Breast epithelium (tissue), 4 donors: Measurements from ENCODE around the gene ABCB1. TPM values are rescaled to one million over a fixed set of nuclear protein-coding genes. Genes with fewer than 3 reads are reported as not detected.

ENCODE experiments used
- DNase-seq, 2 donors: peaks; one replicate each; pipeline ENCODE4 v3.0.0-alpha.2; 2019; ENCODE audit warnings: low spot score in 2 of 2
- H3K27ac ChIP-seq, 2 donors: fragments of 200-600 bp; sonication (generic) in 1 of 2; one replicate each; pipeline ENCODE4 v1.5.1; 2016 to 2019; ENCODE audit warnings: mild to moderate bottlenecking in 1 of 2
- H3K27me3 ChIP-seq, 2 donors: fragments of 200-600 bp; sonication (generic) in 1 of 2; one replicate each; pipeline versions ENCODE4 v1.5.1 to v1.6.0; 2017 to 2019; ENCODE audit warnings: control low read depth in 1 of 2, mild to moderate bottlenecking in 1 of 2
- H3K36me3 ChIP-seq: fragments of 200-600 bp; one replicate; pipeline ENCODE4 v1.5.1; 2019
- H3K4me1 ChIP-seq, 2 donors: fragments of 200-600 bp; sonication (generic); one replicate each; pipeline ENCODE4 v1.5.1; 2016 to 2019; ENCODE audit warnings: control low read depth in 1 of 2
- H3K4me3 ChIP-seq, 3 donors: fragments of 200-600 bp; sonication (generic); 1 replicate in 2 of 3; 2 replicates in 1 of 3; pipeline ENCODE4 v1.5.1; 2016 to 2019; ENCODE audit warnings: mild to moderate bottlenecking in 3 of 3, moderate library complexity in 2 of 3
- H3K9me3 ChIP-seq, 2 donors: fragments of 200-600 bp; sonication (generic) in 1 of 2; one replicate each; pipeline ENCODE4 v1.5.1; 2016 to 2019; ENCODE audit warnings: control low read depth in 1 of 2
- CTCF ChIP-seq, 3 donors: fragments of 450-650 bp; IDR thresholded peaks; one replicate each; pipeline ENCODE4 v1.5.1; 2016 to 2017; ENCODE audit warnings: antibody characterized with exemption in 3 of 3, mild to moderate bottlenecking in 3 of 3, moderate library complexity in 3 of 3
- POLR2A ChIP-seq: fragments of 450-650 bp; IDR thresholded peaks from one replicate; pipeline ENCODE4 v1.6.1; 2016; ENCODE audit warnings: antibody characterized with exemption, mild to moderate bottlenecking, moderate library complexity
- POLR2AphosphoS5 ChIP-seq, 3 donors: sonication (generic); formaldehyde crosslinking; IDR thresholded peaks; one replicate each; pipeline ENCODE4 v1.6.1; 2017; ENCODE audit warnings: antibody characterized with exemption in 3 of 3
- intact Hi-C: fragments of 100-400 bp; cut with DNase I; formaldehyde crosslinking; loops from one replicate; pipeline ENCODE4 v1.15.1; 2023; ENCODE audit warnings: low total_unique reads
- total RNA-seq, 3 donors: library from RNA; depleted of rRNA; stranded (reverse); fragments of >200 nt; gene quantifications; one replicate each; pipeline ENCODE4 v1.1.0, GENCODE V29; 2016

Gene ABCB1
- total RNA-seq, 3 donors from 2014 or later = 3.2 to 14.9 (median 12.8) TPM

GRCh38 chr7:87479951-87480350 lies 120.7 kb downstream of the ABCB1 start:
- Histone ChIP-seq H3K9me3 (no peaks in the 10 kb centered on the region), H3K4me1 (no peaks in the 10 kb centered on the region), H3K4me3 (no peak overlapping the region), H3K36me3 (no peaks in the 10 kb centered on the region), H3K27me3 (peaks cover 0 to 11% of the 10 kb centered on the region in 2 donors), H3K27ac (no peak overlapping the region)
- TF ChIP-seq POLR2AphosphoS5 (IDR thresholded peaks at IDR 0.05) = no peak
- no peak for TF ChIP-seq CTCF (IDR thresholded peaks at IDR 0.05)
- intact Hi-C loops = no loop called here
- DNase-seq = no peak

- peak overlapping the region; percentile 50 to 66 (median 55) for H3K4me3 ChIP-seq
- no peak overlapping the region for H3K27ac ChIP-seq
- H3K27me3 ChIP-seq = peaks cover 0 to 11% of the 10 kb centered on the region in 2 donors
- intact Hi-C loops = no loop called here
- no peaks in the 10 kb centered on the region for H3K36me3 ChIP-seq
- no peak for DNase-seq
- TF ChIP-seq POLR2A = no peak
- no peak for TF ChIP-seq CTCF (IDR thresholded peaks at IDR 0.05)
- TF ChIP-seq POLR2AphosphoS5 (IDR thresholded peaks at IDR 0.05) = no peak
- no peaks in the 10 kb centered on the region for H3K4me1 ChIP-seq
- H3K9me3 ChIP-seq = no peaks in the 10 kb centered on the region
Observed at GRCh38 chr7:87476179-87476557, 124.5 kb downstream of the ABCB1 start.

- no peaks in the 10 kb centered on the region for H3K9me3 ChIP-seq
- TF ChIP-seq POLR2A (no peak), POLR2AphosphoS5 (IDR thresholded peaks at IDR 0.05) (no peak)
- no peaks in the 10 kb centered on the region for H3K4me1 ChIP-seq
- peak within 1 kb of the TSS; percentile 50 to 66 (median 55) for H3K4me3 ChIP-seq
- intact Hi-C loops = no loop called here
- peaks cover 0 to 11% of the 10 kb centered on the region in 2 donors for H3K27me3 ChIP-seq
- no peak for DNase-seq
- H3K36me3 ChIP-seq = no peaks in the 10 kb centered on the region
- no peak within 1 kb of the TSS for H3K27ac ChIP-seq
Observed at GRCh38 chr7:87475359-87476178, 125.1 kb downstream of the ABCB1 start, which contains the start of gene ABCB4. ABCB4 (minus strand) TSS chr7:87475680; CDS start chr7:87475465, 215 bp downstream.

- Histone ChIP-seq H3K36me3 (no peaks in the 10 kb centered on the region), H3K9me3 (no peaks in the 10 kb centered on the region), H3K27me3 (peaks cover 0 to 11% of the 10 kb centered on the region in 2 donors), H3K4me3 (peak overlapping the region; percentile 50 to 66 (median 55)), H3K27ac (no peak overlapping the region), H3K4me1 (no peaks in the 10 kb centered on the region)
- intact Hi-C loops = no loop called here
- DNase-seq = no peak
- TF ChIP-seq POLR2AphosphoS5 (IDR thresholded peaks at IDR 0.05) = no peak
Observed at GRCh38 chr7:87474533-87475358, 125.9 kb downstream of the ABCB1 start.

- Histone ChIP-seq H3K27ac (no peak overlapping the region), H3K4me1 (no peaks in the 10 kb centered on the region), H3K9me3 (no peaks in the 10 kb centered on the region), H3K4me3 (no peak overlapping the region), H3K36me3 (no peaks in the 10 kb centered on the region), H3K27me3 (peaks cover 0 to 11% of the 10 kb centered on the region in 2 donors)
- DNase-seq = no peak
- TF ChIP-seq POLR2A (no peak), CTCF (IDR thresholded peaks at IDR 0.05) (no peak), POLR2AphosphoS5 (IDR thresholded peaks at IDR 0.05) (no peak)
- intact Hi-C loops = no loop called here
Observed at GRCh38 chr7:87473986-87474385, 126.7 kb downstream of the ABCB1 start.

- no peak overlapping the region for H3K4me3 ChIP-seq
- DNase-seq = no peak
- intact Hi-C loops = no loop called here
Observed at GRCh38 chr7:87473192-87473591, 127.5 kb downstream of the ABCB1 start.

More at GRCh38 chr7:87473192-87473591, 127.5 kb downstream of the ABCB1 start:
- Histone ChIP-seq H3K27me3 (peaks cover 0 to 11% of the 10 kb centered on the region in 2 donors), H3K27ac (no peak overlapping the region), H3K36me3 (no peaks in the 10 kb centered on the region), H3K4me1 (no peaks in the 10 kb centered on the region), H3K9me3 (no peaks in the 10 kb centered on the region)
- TF ChIP-seq POLR2AphosphoS5 (IDR thresholded peaks at IDR 0.05) = no peak
- no peak for TF ChIP-seq POLR2A
- no peak for TF ChIP-seq CTCF (IDR thresholded peaks at IDR 0.05)
